HepG2 (cell line): ENCODE results near the gene SERTAD1. TPM values are rescaled to one million over a fixed set of nuclear protein-coding genes. Genes with fewer than 3 reads are reported as not detected.

Source experiments
- ATAC-seq: fragments of 200-7000 bp; cut with Tn5 transposase; 3 replicates; pipeline ENCODE4 v1.9.1; 2020; ENCODE audit warnings: mild to moderate bottlenecking, moderate library complexity
- BruUV-seq: library from RNA; stranded (reverse); fragments of 400-500 nt; replicated peaks from 2 replicates; lab custom pipeline; 2021; lab: Mats Ljungman, UMichigan
- CTCF ChIA-PET: fragments of 300-600 bp; formaldehyde crosslinking; extraction: SDS; loops from one replicate; lab custom pipeline; 2021; ENCODE audit warnings: low total read pairs, inconsistent platforms, low intra/inter-chr PET ratio; lab: Yijun Ruan, JAX
- POLR2A ChIA-PET: fragments of 350-600 bp; sonication (Branson Sonifier 250); formaldehyde crosslinking; loops from one replicate; lab custom pipeline; 2020; ENCODE audit warnings: antibody characterized with exemption, inconsistent platforms; lab: Yijun Ruan, JAX
- DNase-seq: peaks from one replicate; pipeline ENCODE4 v3.0.0-alpha.2; 2015; ENCODE audit warnings: low spot score
- FAIRE-seq: peaks from 3 replicates; lab custom pipeline; 2011; peaks lifted over from hg19 to GRCh38; lab: Jason Lieb, UNC
- H2AFZ ChIP-seq: one replicate; pipeline ENCODE4 v1.6.1; 2011; ENCODE audit warnings: low read length, inconsistent platforms
- H3K27ac ChIP-seq: fragments of 300-600 bp; 3 replicates; pipeline ENCODE4 v1.8.0; 2011; ENCODE audit warnings: mixed run types, mild to moderate bottlenecking, mixed read lengths, low read length, inconsistent platforms; ENCODE audit not compliant: insufficient read depth; ENCODE audit errors: extremely low read length
- H3K27me3 ChIP-seq, 2 experiments: fragments of 200-600 bp in 1 of 2; 2 replicates in 1 of 2; 3 replicates in 1 of 2; pipeline versions ENCODE4 v1.6.0 to v1.8.0; 2011; ENCODE audit warnings: low read length in 2 of 2, mild to moderate bottlenecking in 2 of 2, moderate library complexity in 2 of 2, inconsistent platforms in 1 of 2; ENCODE audit not compliant: insufficient read depth in 2 of 2, control insufficient read depth in 1 of 2
- H3K36me3 ChIP-seq, 2 experiments: fragments of 200-600 bp in 1 of 2; replicated peaks in 1 of 2; 2 replicates in 1 of 2; 3 replicates in 1 of 2; pipeline versions ENCODE4 v1.5.1 to v1.8.0; 2011; ENCODE audit warnings: low read length in 2 of 2, inconsistent platforms in 1 of 2; ENCODE audit not compliant: insufficient read depth in 2 of 2, control insufficient read depth in 1 of 2
- H3K4me1 ChIP-seq: 2 replicates; pipeline ENCODE4 v1.5.1; 2012; ENCODE audit warnings: low read length, inconsistent platforms; ENCODE audit not compliant: insufficient read depth
- H3K4me2 ChIP-seq: 2 replicates; pipeline ENCODE4 v1.6.0; 2011; ENCODE audit warnings: low read depth, low read length, inconsistent platforms
- H3K4me3 ChIP-seq, 3 experiments: fragments of 200-600 bp in 1 of 3; sonication (generic), shearing (Covaris generic) in 1 of 3; replicated peaks in 1 of 3; 2 replicates each; pipeline ENCODE4 v1.5.1; 2011 to 2016; ENCODE audit warnings: low read length in 3 of 3, inconsistent platforms in 2 of 3, low read depth in 2 of 3, mild to moderate bottlenecking in 2 of 3, control low read depth in 1 of 3, mixed read lengths in 1 of 3; ENCODE audit not compliant: insufficient read depth in 1 of 3
- H3K79me2 ChIP-seq: one replicate; pipeline ENCODE4 v1.6.1; 2011; ENCODE audit warnings: low read length, inconsistent platforms; ENCODE audit not compliant: insufficient read depth
- H3K9ac ChIP-seq: 2 replicates; pipeline ENCODE4 v1.6.0; 2011; ENCODE audit warnings: mild to moderate bottlenecking, low read depth, low read length, inconsistent platforms; ENCODE audit not compliant: insufficient read depth
- H3K9me3 ChIP-seq: 2 replicates; pipeline ENCODE4 v1.5.1; 2012; ENCODE audit warnings: mild to moderate bottlenecking, low read length
- H4K20me1 ChIP-seq: 2 replicates; pipeline ENCODE4 v1.6.0; 2011; ENCODE audit warnings: inconsistent platforms, mild to moderate bottlenecking, low read length, moderate library complexity; ENCODE audit not compliant: insufficient read depth
- TP53 ChIP-seq: sonication (generic); formaldehyde crosslinking; conservative IDR thresholded peaks from 2 replicates; pipeline ENCODE4 v1.4.0; 2020; ENCODE audit warnings: missing genetic modification reagents
- ZNF30 ChIP-seq: sonication (generic); formaldehyde crosslinking; IDR thresholded peaks from 2 replicates; pipeline ENCODE4 v1.5.0; 2020; ENCODE audit warnings: mild to moderate bottlenecking, missing genetic modification reagents
- ZNF768 ChIP-seq: sonication (generic); formaldehyde crosslinking; IDR thresholded peaks from 2 replicates; pipeline ENCODE4 v1.4.0; 2020; ENCODE audit warnings: missing genetic modification reagents
- WGBS: methylation state at CpG from one replicate; pipeline ENCODE4 v1.1.6; 2017; ENCODE audit warnings: low lambda C conversion rate; 5-methylcytosine and 5-hydroxymethylcytosine counted together
- in situ Hi-C: cut with HindIII; loops from 2 replicates; pipeline ENCODE4 v1.10.0; 2017; ENCODE audit warnings: low pct_unique_long_range_greater_than_20kb; ENCODE audit not compliant: extremely low pct_ligation_motif_present
- intact Hi-C: fragments of 100-400 bp; cut with micrococcal nuclease; formaldehyde crosslinking; loops from one replicate; pipeline ENCODE4 v1.10.0; 2022; ENCODE audit not compliant: unreplicated experiment
- polyA plus RNA-seq, 8 experiments: library from polyadenylated mRNA; depleted of rRNA in 3 of 8; stranded (reverse) in 7 of 8; unstranded in 1 of 8; fragments of >200 nt; fragmentation: Illumina TruSeq in 4 of 8; extraction: Trizol in 4 of 8; gene quantifications; 2 replicates each; pipeline versions ENCODE4 v1.2.1 to v1.2.3, GENCODE V29; 2011 to 2016; ENCODE audit warnings: low read depth in 4 of 8, missing spikeins in 1 of 8, mixed read lengths in 1 of 8; ENCODE audit not compliant: insufficient read depth in 1 of 8
- total RNA-seq, 5 experiments: library from RNA; depleted of rRNA; stranded (reverse); fragments of >200 nt; fragmentation: Illumina TruSeq; extraction: Trizol; gene quantifications; 2 replicates each; pipeline ENCODE4 v1.2.3, GENCODE V29; 2016; ENCODE audit warnings: low read depth in 1 of 5
- TF ChIP-seq, protein P1 (sequence below): fragments of 450-650 bp; IDR thresholded peaks from 2 replicates; pipeline ENCODE4 v1.6.1; 2017; ENCODE audit warnings: mild to moderate bottlenecking
- TF ChIP-seq, protein P2 (sequence below): sonication (generic); formaldehyde crosslinking; conservative IDR thresholded peaks from 2 replicates; pipeline ENCODE4 v1.5.0; 2020; ENCODE audit warnings: missing genetic modification reagents
- TF ChIP-seq, protein P3 (sequence below): sonication (generic); formaldehyde crosslinking; IDR thresholded peaks from 2 replicates; pipeline ENCODE4 v1.4.0; 2020; ENCODE audit warnings: missing genetic modification reagents
- TF ChIP-seq, protein P4 (sequence below): sonication (generic); formaldehyde crosslinking; IDR thresholded peaks from 2 replicates; pipeline ENCODE4 v1.4.0; 2020; ENCODE audit warnings: mild to moderate bottlenecking, missing genetic modification reagents

SERTAD1 gene
- total and polyA plus RNA-seq, 2 of the 13 experiments (the other 11 are each of a cell fraction or from before 2014, with no cell fraction given), result 4.3 to 4.5 TPM

DNA sequence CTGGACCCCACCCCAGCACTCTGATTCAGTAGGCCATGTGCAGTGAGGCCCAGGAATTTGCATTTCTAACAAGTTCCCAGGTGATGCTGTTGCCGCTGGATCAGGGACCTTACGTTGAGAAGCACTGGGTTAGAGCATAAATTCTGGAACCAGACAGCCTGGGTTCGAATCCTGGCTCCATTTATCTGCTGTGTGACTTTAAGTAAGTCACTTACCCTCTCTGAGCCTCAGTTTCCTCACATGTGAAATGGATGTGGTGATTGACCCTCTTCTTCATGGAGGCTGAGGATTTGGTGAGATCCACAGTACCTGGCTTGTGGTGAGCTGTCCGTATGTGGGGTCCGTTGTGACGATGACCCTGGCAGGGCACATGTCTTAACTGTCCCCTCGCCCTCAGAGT lies 51.7 kb downstream of the SERTAD1 start:
- no peak for ATAC-seq
- no peak overlapping the region for H2AFZ ChIP-seq
- H4K20me1 ChIP-seq, result no peaks in the 10 kb centered on the region
- H3K79me2 ChIP-seq, result no peaks in the 10 kb centered on the region
- H3K36me3 ChIP-seq, result peaks cover 2 to 3% of the 10 kb centered on the region in 2 experiments; a peak in 2 of 5 replicates
- no TSS peak for BruUV-seq
- WGBS, result 100% methylated on average over 5 of the region's 7 CpGs
- no peaks in the 10 kb centered on the region for H3K9me3 ChIP-seq
- FAIRE-seq, result no peak
- no peak overlapping the region for H3K4me2 ChIP-seq
- ChIA-PET CTCF (no interaction called here), POLR2A (no interaction called here)
- no peak for TF ChIP-seq TP53
- peak; percentile 88 for TF ChIP-seq ZNF768 (CRISPR knock-in tag)
- no peak for DNase-seq
- in situ Hi-C loops (no loop called here), intact Hi-C loops (no loop called here)
- H3K27ac ChIP-seq, result no peak overlapping the region
- no peaks in the 10 kb centered on the region for H3K4me1 ChIP-seq
- no peaks in the 10 kb centered on the region for H3K27me3 ChIP-seq
- no peak overlapping the region for H3K4me3 ChIP-seq
- no peak overlapping the region for H3K9ac ChIP-seq

DNA sequence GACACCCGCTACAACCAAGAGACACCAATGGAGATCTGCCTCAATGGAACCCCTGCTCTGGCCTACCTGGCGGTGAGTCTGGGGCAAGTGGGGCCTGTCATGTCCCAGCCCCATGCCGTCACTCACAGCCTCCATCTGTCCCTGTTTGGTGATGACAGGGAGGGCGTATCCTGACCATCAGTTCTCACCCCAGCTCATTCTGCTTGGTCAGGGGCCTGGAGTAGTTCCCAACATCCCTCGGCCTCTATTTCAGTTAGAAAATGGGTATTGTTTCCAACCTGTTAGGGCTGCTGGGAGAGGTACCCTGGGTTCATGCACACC lies 54.0 kb downstream of the SERTAD1 start:
- TF ChIP-seq, protein P1, sequence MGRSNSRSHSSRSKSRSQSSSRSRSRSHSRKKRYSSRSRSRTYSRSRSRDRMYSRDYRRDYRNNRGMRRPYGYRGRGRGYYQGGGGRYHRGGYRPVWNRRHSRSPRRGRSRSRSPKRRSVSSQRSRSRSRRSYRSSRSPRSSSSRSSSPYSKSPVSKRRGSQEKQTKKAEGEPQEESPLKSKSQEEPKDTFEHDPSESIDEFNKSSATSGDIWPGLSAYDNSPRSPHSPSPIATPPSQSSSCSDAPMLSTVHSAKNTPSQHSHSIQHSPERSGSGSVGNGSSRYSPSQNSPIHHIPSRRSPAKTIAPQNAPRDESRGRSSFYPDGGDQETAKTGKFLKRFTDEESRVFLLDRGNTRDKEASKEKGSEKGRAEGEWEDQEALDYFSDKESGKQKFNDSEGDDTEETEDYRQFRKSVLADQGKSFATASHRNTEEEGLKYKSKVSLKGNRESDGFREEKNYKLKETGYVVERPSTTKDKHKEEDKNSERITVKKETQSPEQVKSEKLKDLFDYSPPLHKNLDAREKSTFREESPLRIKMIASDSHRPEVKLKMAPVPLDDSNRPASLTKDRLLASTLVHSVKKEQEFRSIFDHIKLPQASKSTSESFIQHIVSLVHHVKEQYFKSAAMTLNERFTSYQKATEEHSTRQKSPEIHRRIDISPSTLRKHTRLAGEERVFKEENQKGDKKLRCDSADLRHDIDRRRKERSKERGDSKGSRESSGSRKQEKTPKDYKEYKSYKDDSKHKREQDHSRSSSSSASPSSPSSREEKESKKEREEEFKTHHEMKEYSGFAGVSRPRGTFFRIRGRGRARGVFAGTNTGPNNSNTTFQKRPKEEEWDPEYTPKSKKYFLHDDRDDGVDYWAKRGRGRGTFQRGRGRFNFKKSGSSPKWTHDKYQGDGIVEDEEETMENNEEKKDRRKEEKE, result no peak
- no peak for TF ChIP-seq ZNF30
- TF ChIP-seq, protein P2, sequence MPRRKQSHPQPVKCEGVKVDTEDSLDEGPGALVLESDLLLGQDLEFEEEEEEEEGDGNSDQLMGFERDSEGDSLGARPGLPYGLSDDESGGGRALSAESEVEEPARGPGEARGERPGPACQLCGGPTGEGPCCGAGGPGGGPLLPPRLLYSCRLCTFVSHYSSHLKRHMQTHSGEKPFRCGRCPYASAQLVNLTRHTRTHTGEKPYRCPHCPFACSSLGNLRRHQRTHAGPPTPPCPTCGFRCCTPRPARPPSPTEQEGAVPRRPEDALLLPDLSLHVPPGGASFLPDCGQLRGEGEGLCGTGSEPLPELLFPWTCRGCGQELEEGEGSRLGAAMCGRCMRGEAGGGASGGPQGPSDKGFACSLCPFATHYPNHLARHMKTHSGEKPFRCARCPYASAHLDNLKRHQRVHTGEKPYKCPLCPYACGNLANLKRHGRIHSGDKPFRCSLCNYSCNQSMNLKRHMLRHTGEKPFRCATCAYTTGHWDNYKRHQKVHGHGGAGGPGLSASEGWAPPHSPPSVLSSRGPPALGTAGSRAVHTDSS, result no peak
- TF ChIP-seq, protein P3, sequence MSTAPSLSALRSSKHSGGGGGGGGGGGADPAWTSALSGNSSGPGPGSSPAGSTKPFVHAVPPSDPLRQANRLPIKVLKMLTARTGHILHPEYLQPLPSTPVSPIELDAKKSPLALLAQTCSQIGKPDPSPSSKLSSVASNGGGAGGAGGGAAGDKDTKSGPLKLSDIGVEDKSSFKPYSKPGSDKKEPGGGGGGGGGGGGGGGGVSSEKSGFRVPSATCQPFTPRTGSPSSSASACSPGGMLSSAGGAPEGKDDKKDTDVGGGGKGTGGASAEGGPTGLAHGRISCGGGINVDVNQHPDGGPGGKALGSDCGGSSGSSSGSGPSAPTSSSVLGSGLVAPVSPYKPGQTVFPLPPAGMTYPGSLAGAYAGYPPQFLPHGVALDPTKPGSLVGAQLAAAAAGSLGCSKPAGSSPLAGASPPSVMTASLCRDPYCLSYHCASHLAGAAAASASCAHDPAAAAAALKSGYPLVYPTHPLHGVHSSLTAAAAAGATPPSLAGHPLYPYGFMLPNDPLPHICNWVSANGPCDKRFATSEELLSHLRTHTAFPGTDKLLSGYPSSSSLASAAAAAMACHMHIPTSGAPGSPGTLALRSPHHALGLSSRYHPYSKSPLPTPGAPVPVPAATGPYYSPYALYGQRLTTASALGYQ (CRISPR knock-in tag), result no peak
- TF ChIP-seq, protein P4, sequence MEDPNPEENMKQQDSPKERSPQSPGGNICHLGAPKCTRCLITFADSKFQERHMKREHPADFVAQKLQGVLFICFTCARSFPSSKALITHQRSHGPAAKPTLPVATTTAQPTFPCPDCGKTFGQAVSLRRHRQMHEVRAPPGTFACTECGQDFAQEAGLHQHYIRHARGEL (CRISPR knock-in tag), result no peak

More for the DNA sequence above, 54.0 kb downstream of the SERTAD1 start:
- Histone ChIP-seq H3K4me2 (no peak overlapping the region), H3K4me1 (no peaks in the 10 kb centered on the region), H3K9me3 (no peaks in the 10 kb centered on the region), H3K27ac (no peak overlapping the region), H3K36me3 (peaks cover 2 to 11% of the 10 kb centered on the region in 2 experiments; a peak in 3 of 5 replicates), H3K4me3 (no peak overlapping the region), H2AFZ (no peak overlapping the region), H3K79me2 (no peaks in the 10 kb centered on the region), H3K27me3 (no peaks in the 10 kb centered on the region), H4K20me1 (no peaks in the 10 kb centered on the region), H3K9ac (no peak overlapping the region)
- 90% methylated on average over 2 of the region's 5 CpGs for WGBS
- no TSS peak for BruUV-seq
- no peak for ATAC-seq
- FAIRE-seq, result no peak
- intact Hi-C loops (no loop called here), in situ Hi-C loops (no loop called here)
- POLR2A ChIA-PET, result no interaction called here
- no peak for DNase-seq
- CTCF ChIA-PET, result no interaction called here
